ENCODE measurements around the gene SPINT1.

- TF ChIP-seq CTCF (IDR thresholded peaks at IDR 0.05; ENCODE audit: poor library complexity) (no peak), EZH2 (IDR thresholded peaks at IDR 0.05; ENCODE audit: borderline replicate concordance) (no peak), EZH2phosphoT487 (IDR thresholded peaks at IDR 0.05; ENCODE audit: low read depth, severe bottlenecking, unreplicated experiment) (no peak)
These were observed 57.2 kb downstream of the SPINT1 start for GRCh38 chr15:40901053-40901443.

Data from hepatocyte (in vitro differentiated cells).